ENCODE data around the gene RER1. TPM values are rescaled to one million over a fixed set of nuclear protein-coding genes. Genes with fewer than 3 reads are reported as not detected.

RER1 gene
- total RNA-seq, 2 donors from 2014 or later: 114 TPM

GRCh38 chr1:2412773-2413494 lies 21.3 kb downstream of the RER1 start:
- no peaks in the 10 kb centered on the region for H3K9me3 Mint-ChIP-seq
- Histone ChIP-seq H3K27me3 (ENCODE audit: control insufficient read depth, insufficient read depth, low read length, poor library complexity, severe bottlenecking) (no peaks in the 10 kb centered on the region), H3K4me3 (ENCODE audit: low read length) (peak overlapping the region; percentile 78), H3K9ac (ENCODE audit: extremely low read depth, low read length, poor library complexity, severe bottlenecking) (peak overlapping the region; percentile 38), H3K4me1 (ENCODE audit: control insufficient read depth, insufficient read depth, low read length) (peaks cover 5% of the 10 kb centered on the region), H3K9me3 (ENCODE audit: control insufficient read depth, low read length) (no peaks in the 10 kb centered on the region), H3K36me3 (ENCODE audit: control insufficient read depth, insufficient read depth, low read length) (peaks cover 3% of the 10 kb centered on the region), H3K27ac (ENCODE audit: low read depth, low read length) (no peak overlapping the region)
- peaks cover 5% of the 10 kb centered on the region for H3K27me3 Mint-ChIP-seq (ENCODE audit: insufficient read depth)
- peaks cover 11% of the 10 kb centered on the region for H3K4me1 Mint-ChIP-seq
- H3K4me3 Mint-ChIP-seq: peak overlapping the region; percentile 77
- WGBS, 2 experiments (ENCODE audit: insufficient coverage in 1 of 2, insufficient read length in 1 of 2): 4 to 6% methylated on average over 52 to 66 of the region's 66 CpGs
- no peak for TF ChIP-seq CTCF (conservative IDR thresholded peaks at IDR 0.05)
- H3K27ac Mint-ChIP-seq: no peak overlapping the region
- H3K36me3 Mint-ChIP-seq (ENCODE audit: low read depth): peaks cover 13% of the 10 kb centered on the region
- no peak for DNase-seq

GRCh38 chr1:2413495-2414296 lies 22.1 kb downstream of the RER1 start:
- H3K27me3 Mint-ChIP-seq (ENCODE audit: insufficient read depth): peaks cover 8% of the 10 kb centered on the region
- Histone ChIP-seq H3K9ac (ENCODE audit: extremely low read depth, low read length, poor library complexity, severe bottlenecking) (no peak overlapping the region), H3K4me1 (ENCODE audit: control insufficient read depth, insufficient read depth, low read length) (peaks cover 5% of the 10 kb centered on the region), H3K27ac (ENCODE audit: low read depth, low read length) (no peak overlapping the region), H3K36me3 (ENCODE audit: control insufficient read depth, insufficient read depth, low read length) (peaks cover 3% of the 10 kb centered on the region), H3K9me3 (ENCODE audit: control insufficient read depth, low read length) (no peaks in the 10 kb centered on the region), H3K27me3 (ENCODE audit: control insufficient read depth, insufficient read depth, low read length, poor library complexity, severe bottlenecking) (no peaks in the 10 kb centered on the region), H3K4me3 (ENCODE audit: low read length) (peak overlapping the region; percentile 78)
- H3K4me3 Mint-ChIP-seq: peak overlapping the region; percentile 77
- peaks cover 11% of the 10 kb centered on the region for H3K4me1 Mint-ChIP-seq
- no peak for TF ChIP-seq CTCF (conservative IDR thresholded peaks at IDR 0.05)
- 53 to 71% methylated on average over 26 to 28 of the region's 28 CpGs for WGBS, 2 experiments (ENCODE audit: insufficient coverage in 1 of 2, insufficient read length in 1 of 2)
- H3K9me3 Mint-ChIP-seq: no peaks in the 10 kb centered on the region
- peak overlapping the region; percentile 85 for H3K27ac Mint-ChIP-seq
- DNase-seq: peak; percentile 72
- H3K36me3 Mint-ChIP-seq (ENCODE audit: low read depth): peaks cover 10% of the 10 kb centered on the region

- peak overlapping the region; percentile 53 for H3K4me3 ChIP-seq (ENCODE audit: low read length)
- peak; percentile 91 for DNase-seq
- Mint-ChIP-seq H3K27ac (peak overlapping the region; percentile 85), H3K36me3 (ENCODE audit: low read depth) (peaks cover 3% of the 10 kb centered on the region), H3K4me3 (peak overlapping the region; percentile 77), H3K9me3 (no peaks in the 10 kb centered on the region), H3K27me3 (ENCODE audit: insufficient read depth) (peaks cover 15% of the 10 kb centered on the region), H3K4me1 (peaks cover 11% of the 10 kb centered on the region)
- 10 to 12% methylated on average over 12 to 25 of the region's 25 CpGs for WGBS, 2 experiments (ENCODE audit: insufficient coverage in 1 of 2, insufficient read length in 1 of 2)
- H3K9ac ChIP-seq (ENCODE audit: extremely low read depth, low read length, poor library complexity, severe bottlenecking): no peak overlapping the region
- TF ChIP-seq CTCF (conservative IDR thresholded peaks at IDR 0.05): peak; percentile 96
- H3K27me3 ChIP-seq (ENCODE audit: control insufficient read depth, insufficient read depth, low read length, poor library complexity, severe bottlenecking): no peaks in the 10 kb centered on the region
- peaks cover 5% of the 10 kb centered on the region for H3K4me1 ChIP-seq (ENCODE audit: control insufficient read depth, insufficient read depth, low read length)
- no peaks in the 10 kb centered on the region for H3K9me3 ChIP-seq (ENCODE audit: control insufficient read depth, low read length)
- H3K36me3 ChIP-seq (ENCODE audit: control insufficient read depth, insufficient read depth, low read length): peaks cover 3% of the 10 kb centered on the region
- no peak overlapping the region for H3K27ac ChIP-seq (ENCODE audit: low read depth, low read length)
These were observed 22.8 kb downstream of the RER1 start for GRCh38 chr1:2414297-2414958.
